ENCODE measurements around the gene ZMYM2. TPM values are rescaled to one million over a fixed set of nuclear protein-coding genes. Genes with fewer than 3 reads are reported as not detected.

ZMYM2 gene
- total RNA-seq, 3 donors from 2014 or later: 58.9 to 85.1 (median 70.3) TPM

DNA sequence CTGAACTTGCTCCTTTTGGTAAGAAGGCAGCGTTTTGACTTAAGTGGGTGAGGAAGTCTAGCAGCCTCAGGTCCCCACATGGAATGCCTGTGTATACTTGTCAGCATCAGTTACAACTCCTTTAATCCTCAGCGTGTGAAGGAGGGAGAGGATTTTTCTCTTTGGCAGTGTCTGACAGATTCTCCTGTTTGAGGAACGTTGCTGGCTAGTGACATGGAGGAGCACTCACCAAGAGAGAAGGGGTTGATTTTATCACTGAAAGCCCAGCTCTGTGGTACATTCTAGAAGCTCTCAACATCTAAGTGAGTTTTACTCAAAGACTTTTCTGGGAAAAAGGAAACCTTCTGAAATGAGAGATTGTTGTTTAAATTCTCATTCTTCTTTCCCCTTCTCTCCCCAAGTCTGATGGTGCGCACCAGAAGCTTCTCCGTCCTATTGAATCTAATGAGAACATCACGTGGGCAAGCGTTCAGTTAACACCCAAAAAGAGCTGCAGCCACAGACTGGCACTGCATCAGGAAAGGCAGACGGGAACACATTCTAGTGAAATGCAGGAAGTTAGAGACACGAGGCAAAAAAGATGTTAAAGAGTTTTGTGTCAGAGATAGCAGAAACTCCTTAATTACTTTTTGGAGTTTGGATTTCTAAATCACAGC lies 144.1 kb downstream of the ZMYM2 start:
- intact Hi-C loops (cut with DNase I, micrococcal nuclease): no loop called here
- no peak for ATAC-seq
- Histone ChIP-seq H3K4me1 (ENCODE audit: low read depth) (no peaks in the 10 kb centered on the region), H3K9me3 (no peaks in the 10 kb centered on the region), H3K4me3 (no peak overlapping the region), H3K36me3 (ENCODE audit: low read depth) (no peaks in the 10 kb centered on the region)
- DNase-seq: no peak
- TF ChIP-seq, protein P1, sequence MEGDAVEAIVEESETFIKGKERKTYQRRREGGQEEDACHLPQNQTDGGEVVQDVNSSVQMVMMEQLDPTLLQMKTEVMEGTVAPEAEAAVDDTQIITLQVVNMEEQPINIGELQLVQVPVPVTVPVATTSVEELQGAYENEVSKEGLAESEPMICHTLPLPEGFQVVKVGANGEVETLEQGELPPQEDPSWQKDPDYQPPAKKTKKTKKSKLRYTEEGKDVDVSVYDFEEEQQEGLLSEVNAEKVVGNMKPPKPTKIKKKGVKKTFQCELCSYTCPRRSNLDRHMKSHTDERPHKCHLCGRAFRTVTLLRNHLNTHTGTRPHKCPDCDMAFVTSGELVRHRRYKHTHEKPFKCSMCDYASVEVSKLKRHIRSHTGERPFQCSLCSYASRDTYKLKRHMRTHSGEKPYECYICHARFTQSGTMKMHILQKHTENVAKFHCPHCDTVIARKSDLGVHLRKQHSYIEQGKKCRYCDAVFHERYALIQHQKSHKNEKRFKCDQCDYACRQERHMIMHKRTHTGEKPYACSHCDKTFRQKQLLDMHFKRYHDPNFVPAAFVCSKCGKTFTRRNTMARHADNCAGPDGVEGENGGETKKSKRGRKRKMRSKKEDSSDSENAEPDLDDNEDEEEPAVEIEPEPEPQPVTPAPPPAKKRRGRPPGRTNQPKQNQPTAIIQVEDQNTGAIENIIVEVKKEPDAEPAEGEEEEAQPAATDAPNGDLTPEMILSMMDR (IDR thresholded peaks at IDR 0.05): no peak

DNA sequence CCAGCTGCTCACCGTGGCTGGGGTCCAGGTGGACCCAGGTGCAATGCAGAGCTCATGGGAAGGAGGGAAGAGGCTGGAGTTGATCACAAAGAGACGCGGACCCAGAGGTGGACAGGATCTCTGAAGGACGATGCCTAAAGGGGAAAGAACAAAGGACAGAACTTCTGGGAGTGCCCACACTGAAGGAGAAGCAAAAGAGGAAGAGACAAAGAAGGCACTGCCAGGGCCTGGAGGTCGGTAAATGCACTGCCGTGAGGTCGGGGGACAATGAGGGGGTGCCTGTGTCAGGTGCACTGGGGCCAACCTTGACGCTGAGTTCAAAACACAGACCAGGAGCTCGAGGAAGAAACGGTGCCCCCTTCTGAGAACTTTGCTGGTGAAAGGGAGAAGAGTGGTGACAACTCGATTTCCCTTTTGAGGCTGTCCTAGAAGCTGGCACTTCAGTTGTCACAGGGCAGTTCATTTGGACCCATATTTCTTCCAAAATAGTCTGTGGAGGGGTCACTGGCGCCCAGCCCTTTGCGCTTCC lies 146.7 kb downstream of the ZMYM2 start:
- ATAC-seq (no peak), DNase-seq (no peak)
- TF ChIP-seq, protein P1 (IDR thresholded peaks at IDR 0.05): no peak
- Histone ChIP-seq H3K4me3 (no peak overlapping the region), H3K9me3 (no peaks in the 10 kb centered on the region), H3K36me3 (ENCODE audit: low read depth) (no peaks in the 10 kb centered on the region), H3K4me1 (ENCODE audit: low read depth) (no peaks in the 10 kb centered on the region)
- intact Hi-C loops (cut with DNase I, micrococcal nuclease): no loop called here

GRCh38 chr13:20106742-20107141 lies 148.2 kb downstream of the ZMYM2 start:
- ATAC-seq (no peak), DNase-seq (no peak)
- H3K4me1 ChIP-seq (ENCODE audit: low read depth): no peaks in the 10 kb centered on the region

GRCh38 chr13:20109037-20109436 lies 150.5 kb downstream of the ZMYM2 start:
- TF ChIP-seq, protein P1 (IDR thresholded peaks at IDR 0.05): no peak
- no peaks in the 10 kb centered on the region for H3K4me1 ChIP-seq (ENCODE audit: low read depth)
- no peaks in the 10 kb centered on the region for H3K36me3 ChIP-seq (ENCODE audit: low read depth)
- intact Hi-C loops (cut with DNase I, micrococcal nuclease): no loop called here
- DNase-seq: no peak
- H3K9me3 ChIP-seq: no peaks in the 10 kb centered on the region
- no peak for ATAC-seq
- H3K4me3 ChIP-seq: no peak overlapping the region

More at GRCh38 chr13:20106742-20107141, 148.2 kb downstream of the ZMYM2 start:
- no peaks in the 10 kb centered on the region for H3K36me3 ChIP-seq (ENCODE audit: low read depth)
- H3K9me3 ChIP-seq: no peaks in the 10 kb centered on the region
- intact Hi-C loops (cut with DNase I, micrococcal nuclease): no loop called here
- TF ChIP-seq, protein P1 (IDR thresholded peaks at IDR 0.05): no peak
- H3K4me3 ChIP-seq: no peak overlapping the region

DNA sequence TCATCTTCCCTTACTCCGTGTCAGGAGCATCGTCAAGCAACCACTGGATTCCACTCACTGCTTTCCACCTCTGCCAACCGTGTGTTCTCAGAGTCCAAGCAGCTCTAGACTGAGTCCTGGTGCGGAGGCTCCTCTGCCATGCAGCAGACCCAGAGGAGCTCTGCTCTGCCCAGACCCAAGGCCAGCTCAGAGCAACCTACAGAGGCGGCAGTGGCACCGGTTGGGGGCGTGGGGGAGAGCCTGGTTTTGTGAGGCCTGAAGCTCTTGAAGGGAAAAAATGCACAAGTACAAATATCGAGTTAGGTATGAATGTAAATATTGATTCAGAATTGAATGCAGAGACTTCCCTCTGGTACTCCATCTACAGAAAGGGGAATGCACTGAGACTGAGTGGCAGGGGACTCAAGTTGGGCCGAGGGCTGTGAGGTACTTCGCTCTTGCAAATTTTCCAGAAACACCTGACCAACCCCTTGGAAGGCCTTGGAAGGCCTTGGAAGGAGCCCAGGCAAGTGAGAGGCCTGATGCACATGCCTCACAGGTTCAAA lies 155.6 kb downstream of the ZMYM2 start:
- Histone ChIP-seq H3K36me3 (ENCODE audit: low read depth) (no peaks in the 10 kb centered on the region), H3K4me1 (ENCODE audit: low read depth) (peaks cover 4% of the 10 kb centered on the region), H3K4me3 (no peak overlapping the region), H3K9me3 (no peaks in the 10 kb centered on the region)
- ATAC-seq: no peak
- TF ChIP-seq, protein P1 (IDR thresholded peaks at IDR 0.05): no peak
- intact Hi-C loops (cut with DNase I, micrococcal nuclease): no loop called here
- no peak for DNase-seq
